ENCODE data around the gene EPN3.

The EPN3 gene

DNA sequence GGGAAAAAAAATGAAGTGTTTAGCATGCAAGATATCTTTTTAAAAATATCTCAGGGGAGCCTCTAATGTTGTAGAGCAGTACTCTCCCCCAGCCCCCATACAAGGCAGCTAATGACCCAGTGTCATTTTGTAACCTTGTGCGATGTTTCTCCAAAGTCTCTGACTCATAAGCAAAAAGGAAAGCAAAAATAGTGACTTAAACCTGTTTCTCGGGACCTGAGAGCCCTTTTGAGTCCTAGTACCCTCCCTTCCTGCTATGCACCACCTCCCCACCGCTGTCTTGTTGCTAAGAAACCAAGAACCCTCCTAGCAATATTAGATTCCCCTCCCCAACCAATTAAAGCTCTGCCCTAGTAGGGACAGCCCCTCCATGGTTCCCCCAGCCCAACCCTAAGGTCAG is 21.5 kb upstream of the EPN3 start:
- DNase-seq (ENCODE audit: low read depth), result no peak

DNA sequence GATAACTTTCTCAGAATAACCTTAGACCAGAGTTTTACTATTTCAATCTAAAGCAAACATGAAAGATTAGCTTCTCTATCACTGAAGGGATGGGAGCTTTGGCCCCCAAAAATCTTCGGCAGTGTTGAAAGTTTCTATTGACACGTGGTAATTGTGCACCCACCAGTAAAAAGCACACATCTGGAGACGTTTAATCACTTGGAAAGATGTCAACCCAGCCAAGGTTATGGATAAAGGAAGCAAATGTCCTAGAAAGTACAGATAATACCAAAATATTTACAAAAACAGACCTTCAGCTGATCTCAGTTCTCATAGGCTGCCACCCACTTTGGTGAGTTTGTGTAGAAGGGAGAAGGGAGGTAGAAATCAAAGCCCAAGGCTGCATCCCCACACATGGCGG is 19.0 kb upstream of the EPN3 start:
- DNase-seq (ENCODE audit: low read depth), result no peak

DNA sequence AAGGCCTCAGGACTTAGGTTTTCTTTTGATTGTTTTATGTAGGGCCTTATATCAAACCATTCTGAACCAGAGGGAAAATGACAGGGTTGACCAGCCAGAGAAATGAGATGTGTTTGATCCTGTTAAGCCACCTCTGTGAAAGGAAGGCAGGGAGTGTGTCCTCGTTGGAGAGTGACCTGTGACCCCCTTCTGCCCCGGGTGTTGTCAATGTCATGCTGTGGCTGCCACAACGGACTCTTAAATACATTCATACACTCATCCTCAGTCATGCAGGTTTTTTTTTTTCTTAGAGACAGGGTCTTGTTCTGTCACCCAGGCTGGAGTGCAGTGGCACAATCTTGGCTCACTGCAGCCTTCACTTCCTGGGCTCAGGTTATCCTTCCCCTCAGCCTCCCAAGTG is 18.1 kb upstream of the EPN3 start:
- DNase-seq (ENCODE audit: low read depth), result no peak

DNA sequence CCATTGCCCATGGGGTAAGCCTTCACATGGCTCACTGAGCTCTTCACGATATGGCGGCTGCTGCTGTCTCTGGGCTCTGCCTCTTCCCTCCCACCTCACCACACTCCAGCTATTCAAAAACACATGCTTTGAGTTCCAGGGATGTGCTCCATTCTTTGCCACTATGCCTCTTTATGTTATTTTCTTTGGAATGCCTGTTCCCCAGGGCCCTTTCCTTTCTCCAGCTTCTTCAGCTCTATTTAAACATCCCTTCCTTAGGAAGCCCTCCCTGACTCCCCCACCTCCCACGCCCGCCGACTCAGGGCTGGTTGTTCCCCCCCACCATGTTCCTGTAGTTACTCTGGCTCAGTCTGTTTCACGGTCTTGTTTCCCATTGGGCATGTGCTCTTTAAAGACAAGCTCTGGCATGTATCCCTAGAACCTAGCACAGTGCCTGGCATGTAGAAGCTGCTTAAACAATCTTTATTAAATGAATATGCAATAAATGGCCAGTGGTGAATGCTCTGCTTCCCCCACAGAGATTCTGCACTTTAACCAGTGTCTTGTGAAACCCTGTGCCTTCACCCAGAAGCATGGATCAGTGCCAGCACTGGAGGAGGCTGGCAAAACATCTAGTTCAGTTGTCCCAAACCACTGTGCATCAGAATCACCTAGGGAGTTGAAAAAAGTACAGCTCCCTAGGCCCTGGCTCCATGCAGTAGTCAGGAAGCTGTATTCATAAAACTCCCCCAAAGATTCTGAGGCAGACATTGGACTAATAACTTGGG is 17.4 kb upstream of the EPN3 start:
- no peak for DNase-seq (ENCODE audit: low read depth)

- no peak for DNase-seq (ENCODE audit: low read depth)
Measured at GRCh38 chr17:50517011-50517410, 15.5 kb upstream of the EPN3 start.

DNA sequence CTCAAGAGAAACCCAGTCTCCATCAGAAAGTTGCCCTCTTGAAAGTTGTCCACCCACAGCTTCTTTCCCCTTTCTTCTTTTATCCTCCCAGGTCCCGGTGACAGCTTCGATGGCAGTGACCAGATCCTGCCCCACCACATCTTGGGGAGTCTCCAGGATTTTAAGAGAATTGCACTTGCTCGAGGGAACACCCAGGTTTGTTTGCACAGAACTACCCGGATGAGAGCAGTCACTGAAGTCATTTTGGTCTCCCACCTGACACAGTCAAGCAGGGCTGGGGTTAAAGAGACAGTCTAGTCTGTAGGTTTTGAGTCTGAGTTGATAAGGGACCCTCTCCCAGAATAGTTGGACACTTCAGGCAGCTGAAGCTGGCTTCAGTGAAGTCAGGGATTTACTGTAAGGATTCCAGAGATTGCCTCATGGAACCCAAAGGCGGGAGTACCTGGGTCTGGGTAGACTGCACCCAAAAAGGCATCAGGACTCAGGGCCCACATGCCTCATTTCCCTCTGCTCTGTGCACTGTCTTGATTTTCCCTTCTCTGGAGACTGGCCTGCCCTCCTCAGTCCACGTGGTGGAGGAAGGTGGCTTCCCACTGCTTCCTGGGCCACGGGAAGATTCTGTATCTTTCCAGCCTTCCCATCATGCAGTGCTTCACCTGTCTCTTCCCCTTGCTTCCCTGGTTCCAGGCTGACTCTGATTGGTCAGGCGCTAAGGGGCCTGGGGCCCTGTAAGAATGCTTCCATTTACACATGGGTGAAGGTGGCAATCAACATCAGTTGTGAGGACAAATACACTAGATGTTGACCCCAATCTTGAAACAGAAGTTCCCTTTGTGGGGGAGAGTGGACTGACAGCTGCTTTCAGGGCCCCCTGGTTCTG is 14.8 kb upstream of the EPN3 start:
- no peak for DNase-seq (ENCODE audit: low read depth)

GRCh38 chr17:50518384-50519023 is 14.0 kb upstream of the EPN3 start:
- no peak for DNase-seq (ENCODE audit: low read depth)

GRCh38 chr17:50519141-50519834 is 13.2 kb upstream of the EPN3 start:
- DNase-seq (ENCODE audit: low read depth), result no peak

- DNase-seq (ENCODE audit: low read depth), result no peak
Measured at GRCh38 chr17:50520483-50520882, 12.1 kb upstream of the EPN3 start.

DNA sequence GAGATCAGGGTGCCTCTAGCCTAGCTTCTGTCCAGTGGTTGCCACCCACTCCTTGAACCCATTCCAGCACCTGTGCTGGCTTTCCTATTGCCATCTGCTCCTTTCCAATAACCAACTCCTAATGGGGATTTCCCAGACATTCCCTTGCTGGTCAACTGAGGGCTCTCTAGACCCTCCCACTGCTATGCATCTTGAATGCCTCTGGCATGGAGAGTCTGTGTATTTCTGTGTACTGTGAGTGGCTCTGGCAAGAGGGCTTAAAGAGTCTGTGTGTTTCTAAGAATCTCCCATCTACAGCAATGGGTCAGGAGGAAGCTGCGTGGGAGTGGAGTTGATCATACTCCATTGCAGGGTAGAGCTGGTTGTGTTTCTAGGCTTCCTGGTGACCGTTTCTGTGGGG is 11.0 kb upstream of the EPN3 start:
- no peak for DNase-seq (ENCODE audit: low read depth)

DNA sequence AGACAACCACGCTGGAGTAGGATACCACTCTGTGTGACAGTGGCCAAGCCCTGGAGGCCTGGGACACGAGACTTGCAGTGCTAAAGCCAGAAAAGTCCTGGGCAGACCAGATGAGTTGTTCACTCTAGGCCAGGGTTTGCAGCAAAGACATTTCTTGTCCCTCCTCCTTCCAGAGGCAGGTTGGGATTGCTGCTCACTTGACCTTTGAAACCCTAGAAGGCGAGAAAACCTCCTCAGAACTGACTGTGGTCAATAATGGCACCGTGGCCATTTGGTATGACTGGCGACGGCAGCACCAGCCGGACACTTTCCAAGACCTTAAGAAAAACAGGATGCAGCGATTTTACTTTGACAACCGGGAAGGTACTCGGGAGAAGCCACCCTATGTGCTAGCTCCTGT is 9.8 kb upstream of the EPN3 start:
- DNase-seq (ENCODE audit: low read depth), result no peak

GRCh38 chr17:50523208-50523607 is 9.3 kb upstream of the EPN3 start:
- no peak for DNase-seq (ENCODE audit: low read depth)

DNA sequence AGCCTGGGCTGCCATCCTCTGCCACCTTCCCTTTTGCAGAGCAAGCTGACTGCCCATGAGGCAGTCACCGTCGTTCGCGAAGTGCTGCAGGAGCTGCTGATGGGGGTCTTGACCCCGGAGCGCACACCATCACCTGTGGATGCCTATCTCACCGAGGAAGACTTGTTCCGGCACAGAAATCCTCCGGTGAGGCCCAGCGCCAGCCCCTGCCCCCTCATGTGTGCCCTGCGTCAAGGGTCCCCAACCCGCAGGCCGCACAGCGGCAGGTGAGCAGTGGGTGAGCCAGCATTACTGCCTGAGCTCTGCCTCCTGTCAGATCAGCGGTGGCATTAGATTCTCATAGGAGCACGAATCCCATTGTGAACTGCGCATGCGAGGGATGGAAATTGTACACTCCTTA is 7.7 kb upstream of the EPN3 start:
- no peak for DNase-seq (ENCODE audit: low read depth)

GRCh38 chr17:50527155-50527762 is 5.3 kb upstream of the EPN3 start:
- no peak for DNase-seq (ENCODE audit: low read depth)

DNA sequence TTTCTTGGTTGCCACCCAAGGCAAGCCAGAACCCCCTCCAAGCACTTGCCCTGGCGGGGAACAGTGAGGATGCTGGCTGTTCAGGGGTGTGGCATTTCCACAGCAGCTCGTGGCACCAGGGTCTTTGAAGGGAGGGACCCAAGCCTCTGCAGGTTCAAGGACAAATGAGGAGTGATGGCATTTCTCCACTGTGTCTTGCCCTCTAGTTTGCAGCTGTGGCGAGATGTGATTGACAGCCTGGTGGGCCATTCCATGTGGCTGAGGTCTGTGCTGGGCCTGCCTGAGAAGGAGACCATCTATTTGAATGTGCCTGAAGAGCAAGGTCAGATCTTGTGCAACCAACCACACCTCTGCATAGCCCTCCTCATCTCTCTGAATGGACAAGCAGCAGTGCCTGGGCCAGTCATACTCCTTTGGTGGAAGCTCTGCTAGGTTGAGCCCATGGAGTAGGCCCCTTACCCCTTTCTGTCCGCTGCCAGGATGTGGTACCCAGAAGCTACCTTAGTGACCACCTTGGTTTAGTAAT is 4.5 kb upstream of the EPN3 start:
- no peak for DNase-seq (ENCODE audit: low read depth)

GRCh38 chr17:50529849-50530248 is 2.7 kb upstream of the EPN3 start:
- DNase-seq (ENCODE audit: low read depth), result no peak

DNA sequence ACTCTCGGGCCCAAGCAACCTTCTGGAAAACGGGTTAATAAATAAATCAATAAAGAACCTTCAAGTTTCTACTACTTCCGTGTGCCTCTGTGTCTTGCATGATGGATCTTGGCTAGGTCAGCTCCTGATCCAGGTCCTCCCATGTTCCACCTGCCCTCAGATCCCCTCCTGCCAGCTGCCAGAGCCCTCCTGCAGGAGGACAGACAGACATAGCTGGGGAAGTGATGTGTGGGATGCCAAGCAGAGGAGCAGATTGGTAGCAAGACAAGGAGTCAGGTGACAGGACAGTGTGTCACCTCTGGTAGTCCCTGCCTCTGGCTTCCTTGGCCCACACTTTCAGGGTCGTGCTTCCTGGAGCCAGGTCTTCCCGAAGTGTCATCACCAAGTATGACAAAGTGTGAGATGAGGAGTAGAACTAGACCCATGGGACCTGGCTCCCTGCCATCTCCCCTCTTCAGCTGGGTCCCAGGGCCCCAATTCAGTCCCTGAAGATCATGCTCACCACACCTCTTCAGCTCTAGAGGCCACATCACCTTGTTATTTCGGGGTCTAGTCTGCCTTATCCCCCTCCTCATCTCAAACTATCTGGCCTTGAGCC is 1.0 kb upstream of the EPN3 start:
- DNase-seq (ENCODE audit: low read depth), result no peak

- DNase-seq (ENCODE audit: low read depth), result no peak
Measured at GRCh38 chr17:50533185-50533584, 650 bp downstream of the EPN3 start.

DNA sequence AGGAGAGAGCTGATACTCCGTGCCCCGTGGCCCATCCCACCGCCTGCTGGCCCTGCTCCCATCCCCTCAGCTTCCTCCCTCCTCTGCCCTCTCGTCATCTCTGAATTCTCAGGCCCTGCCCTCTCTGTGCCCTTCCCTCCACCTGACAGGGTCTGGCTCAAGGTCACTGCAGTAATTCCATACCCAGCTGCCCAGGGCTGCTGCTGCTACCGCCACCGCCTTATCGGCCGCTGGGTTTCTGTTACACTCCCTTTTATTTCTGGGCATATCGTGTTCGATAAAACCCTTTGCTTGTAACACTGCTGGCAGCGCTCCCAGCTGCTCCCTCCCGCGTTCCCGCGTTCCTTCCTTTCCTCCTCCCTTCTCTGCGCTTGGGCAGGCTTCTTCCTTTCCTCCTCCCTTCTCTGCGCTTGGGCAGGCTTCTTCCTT is 1.2 kb downstream of the EPN3 start:
- no peak for DNase-seq (ENCODE audit: low read depth)

- DNase-seq (ENCODE audit: low read depth), result no peak
Measured at GRCh38 chr17:50534222-50534978, 1.9 kb downstream of the EPN3 start.

- no peak for DNase-seq (ENCODE audit: low read depth)
Measured at GRCh38 chr17:50534979-50535326, 2.4 kb downstream of the EPN3 start.

Measured in stimulated activated CD8-positive, alpha-beta memory T cell treated with anti-CD3 and anti-CD28 coated beads, Interleukin-15, amount 100 ng/mL, for 1 hour (primary cell).